ENCODE results near the gene CNTFR.

CNTFR gene

DNA sequence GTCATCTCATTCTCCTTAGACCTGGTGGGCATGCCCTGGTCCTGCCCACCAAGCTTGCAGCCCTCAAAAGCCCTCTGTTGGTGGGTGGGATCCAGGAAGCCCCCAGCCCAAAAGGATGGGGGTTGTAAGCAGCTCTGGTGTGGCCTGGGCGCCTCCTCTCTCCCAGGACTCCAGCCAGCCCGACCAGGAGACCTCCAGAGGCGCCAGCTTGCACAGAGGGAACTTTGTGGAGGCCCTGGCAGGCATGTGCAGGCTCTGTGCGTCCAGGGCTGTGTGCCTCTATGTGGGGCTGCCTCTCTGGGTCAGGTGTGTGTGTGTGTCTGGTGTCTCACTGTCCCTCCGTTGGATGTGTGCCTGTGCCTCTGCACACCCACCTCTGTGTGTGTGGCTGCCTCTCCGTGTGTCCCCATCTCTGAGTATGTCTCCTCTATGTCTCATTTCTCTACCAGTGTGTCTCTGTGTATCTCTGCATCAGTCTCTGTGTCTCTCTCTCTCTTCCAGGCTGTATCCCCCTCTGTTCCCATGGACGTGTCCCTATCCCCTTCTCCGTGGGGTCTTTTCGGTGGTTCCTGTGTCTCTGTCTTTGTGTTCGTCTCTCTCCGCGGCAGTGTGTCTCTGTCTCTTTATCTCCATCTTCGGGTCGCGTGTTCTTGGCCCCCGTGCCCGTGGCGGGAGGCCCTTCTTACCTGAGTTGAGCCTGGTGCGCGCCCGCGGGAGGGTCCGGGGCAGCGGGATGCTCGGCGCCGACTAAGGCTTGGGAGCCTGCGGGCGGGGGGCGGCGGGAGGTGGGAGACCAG lies 67.2 kb downstream of the CNTFR start:
- peak in 2 of 6 experiments; percentile 23 to 43 for DNase-seq

DNA sequence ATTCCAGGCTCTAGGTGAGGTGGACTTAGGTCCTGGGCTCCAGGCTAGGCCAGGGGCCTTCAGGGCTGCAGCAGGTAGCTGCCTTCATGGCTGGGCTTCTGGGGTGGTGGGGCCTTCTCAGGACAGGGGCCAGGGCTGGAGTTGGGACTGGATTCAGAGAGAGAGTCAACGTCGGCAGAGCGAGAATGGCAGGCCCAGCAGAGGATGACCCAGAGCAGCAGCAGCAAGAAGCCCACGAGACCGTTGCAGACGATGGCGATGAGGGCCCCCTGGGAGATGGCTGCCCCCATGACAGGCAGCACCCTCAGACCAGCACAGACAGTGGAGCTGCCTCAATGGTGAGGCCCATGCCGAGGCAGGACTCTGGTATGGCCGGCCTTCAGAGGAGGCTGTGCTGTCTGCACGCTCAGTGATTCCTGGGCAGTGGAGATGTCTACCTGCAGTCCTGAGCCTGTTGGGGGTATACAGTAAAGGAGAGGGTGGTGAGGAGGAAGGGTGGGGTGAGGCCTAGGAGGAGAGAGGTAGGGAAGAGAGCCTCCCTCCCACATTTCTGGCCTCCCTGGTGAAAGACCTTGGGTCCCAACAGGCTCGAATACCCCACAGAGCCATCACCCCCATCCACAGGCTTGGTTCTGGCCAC lies 68.0 kb downstream of the CNTFR start:
- no peak for DNase-seq

DNA sequence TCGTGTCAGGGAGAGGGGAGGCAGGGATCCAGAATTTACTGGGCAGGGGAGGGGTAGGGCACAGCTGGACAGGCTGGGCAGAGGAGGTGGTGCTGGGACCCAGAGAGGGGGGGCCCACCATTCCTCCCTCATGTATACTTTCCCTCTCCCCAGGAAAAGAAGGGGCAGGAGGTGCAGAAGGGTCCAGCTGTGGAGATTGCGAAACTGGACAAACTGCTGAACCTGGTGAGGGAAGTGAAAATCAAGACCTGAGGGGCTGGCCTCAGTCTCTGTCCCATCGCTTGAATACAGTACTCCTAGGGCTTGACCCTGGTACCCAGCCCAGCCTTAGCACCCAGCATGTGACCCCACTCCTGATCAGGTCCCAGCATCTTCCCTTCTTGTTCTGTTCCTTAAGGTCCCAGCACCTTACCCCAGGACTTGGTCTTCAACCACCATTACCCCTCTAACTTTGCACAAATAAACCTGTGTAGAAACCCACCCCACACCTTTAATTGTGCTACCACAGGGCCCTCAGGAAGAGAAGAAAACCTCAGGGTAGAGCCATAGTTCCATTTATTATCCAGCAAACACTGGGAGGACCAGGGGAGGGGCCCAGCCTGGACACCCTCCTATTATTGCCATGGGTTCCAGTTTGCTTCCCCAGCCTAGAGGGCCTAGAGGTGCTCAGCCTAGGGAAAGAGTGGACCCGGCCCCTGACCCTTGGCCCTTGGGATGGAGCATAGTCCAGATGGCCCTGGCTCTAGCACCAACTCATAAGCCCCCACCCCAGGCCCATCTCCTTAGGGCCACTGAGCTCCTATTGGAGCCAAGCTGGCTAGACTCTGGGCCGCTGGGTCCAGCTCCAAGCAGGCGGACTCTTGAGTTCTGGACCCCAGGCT lies 68.8 kb downstream of the CNTFR start:
- no peak for DNase-seq

DNA sequence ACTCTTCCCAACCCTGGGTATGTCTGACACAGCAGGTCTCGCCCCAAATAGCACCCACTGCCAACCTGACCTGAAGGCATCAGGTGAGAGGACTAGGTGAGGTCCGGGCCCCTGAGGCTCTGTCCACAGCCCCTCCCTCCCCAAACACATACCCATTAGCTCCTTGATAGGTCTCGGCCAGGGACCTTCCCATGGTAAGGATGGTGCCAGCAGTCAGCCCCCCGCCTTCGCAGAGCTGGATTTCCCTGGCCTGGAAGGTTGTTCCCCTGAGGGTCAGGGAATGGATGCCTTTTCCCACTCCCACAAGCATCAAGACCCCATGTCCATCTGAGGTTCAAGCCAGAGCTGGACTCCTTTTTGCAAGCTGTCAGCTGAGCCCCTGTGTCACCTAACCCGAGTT lies 69.4 kb downstream of the CNTFR start:
- no peak for DNase-seq

DNA sequence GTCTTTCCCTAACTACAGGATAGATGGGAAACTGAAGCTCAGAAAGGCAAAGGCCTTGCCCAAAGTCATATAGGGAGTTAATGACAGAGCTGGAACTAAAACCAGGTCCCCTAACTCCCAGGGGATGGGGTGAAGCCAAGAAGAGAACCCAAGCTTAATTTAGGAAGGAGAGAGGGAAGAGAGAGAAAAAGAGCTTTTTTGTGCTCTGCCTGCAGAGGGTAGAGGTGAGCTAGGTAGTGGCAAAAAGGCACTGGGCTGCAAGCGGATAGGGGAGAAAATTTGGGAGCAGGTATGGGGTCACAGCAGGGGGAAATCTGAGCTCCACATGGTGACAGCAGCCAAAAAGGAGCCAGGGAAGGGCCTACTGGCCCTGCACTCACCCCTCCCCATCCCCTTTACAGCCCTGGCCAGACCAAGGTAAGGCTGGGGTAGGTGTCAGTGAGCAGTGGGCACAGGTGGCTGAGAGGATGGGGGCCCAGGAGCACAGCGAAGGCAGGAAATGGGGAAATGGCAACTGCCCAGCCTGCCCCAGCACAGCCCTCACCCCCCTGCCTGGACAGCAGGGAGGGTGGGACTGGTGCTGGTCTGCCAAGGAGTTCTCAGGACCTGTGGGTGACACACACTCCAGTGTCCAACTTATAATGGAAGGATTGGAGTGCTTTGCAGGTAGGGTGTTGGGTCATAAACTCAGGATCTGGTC lies 70.1 kb downstream of the CNTFR start:
- no peak for DNase-seq

DNA sequence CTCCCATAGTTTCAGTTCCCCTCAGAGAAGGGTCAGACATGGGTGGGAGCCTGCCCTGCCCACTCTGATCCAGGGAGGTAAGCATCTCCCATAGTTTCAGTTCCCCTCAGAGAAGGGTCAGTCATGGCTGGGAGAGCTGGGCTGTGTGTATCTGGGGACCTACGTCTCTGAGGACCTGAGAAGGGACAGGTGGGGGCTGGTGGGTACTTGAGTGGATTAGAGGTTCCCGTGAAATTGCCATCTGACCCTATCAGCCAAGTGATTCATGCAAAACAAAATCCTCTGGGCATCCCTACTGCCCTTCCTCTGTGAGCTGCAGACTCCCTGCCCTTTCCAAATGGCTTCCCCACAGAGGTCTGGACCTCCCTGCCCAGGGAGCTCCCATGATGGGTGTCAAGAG lies 70.6 kb downstream of the CNTFR start:
- DNase-seq = no peak

DNA sequence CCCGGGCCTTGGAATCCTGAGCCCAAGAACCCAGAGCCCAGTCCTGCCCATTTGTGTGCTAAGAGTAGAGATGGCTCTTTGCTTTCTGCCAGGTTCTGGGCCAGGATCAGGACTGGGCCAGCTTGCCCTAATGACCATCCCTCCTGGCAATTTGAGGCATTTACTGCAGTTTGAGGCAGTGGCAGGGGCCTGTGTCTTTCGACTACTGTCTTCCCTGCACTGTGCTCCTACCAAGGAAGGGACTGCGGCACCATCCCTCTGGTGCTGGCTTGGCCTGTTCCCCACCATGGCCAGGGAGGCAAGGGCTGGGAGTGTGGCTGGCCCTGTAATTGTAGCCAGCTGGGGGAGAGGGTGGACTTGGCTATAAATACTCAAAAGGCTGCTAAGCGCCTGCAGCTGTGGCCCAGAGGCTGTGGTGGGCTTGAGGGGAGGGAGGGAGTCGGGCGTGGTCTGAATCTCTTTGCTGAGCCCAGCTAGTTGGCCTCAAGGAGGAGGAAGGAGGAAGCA lies 71.4 kb downstream of the CNTFR start:
- no peak for DNase-seq

DNA sequence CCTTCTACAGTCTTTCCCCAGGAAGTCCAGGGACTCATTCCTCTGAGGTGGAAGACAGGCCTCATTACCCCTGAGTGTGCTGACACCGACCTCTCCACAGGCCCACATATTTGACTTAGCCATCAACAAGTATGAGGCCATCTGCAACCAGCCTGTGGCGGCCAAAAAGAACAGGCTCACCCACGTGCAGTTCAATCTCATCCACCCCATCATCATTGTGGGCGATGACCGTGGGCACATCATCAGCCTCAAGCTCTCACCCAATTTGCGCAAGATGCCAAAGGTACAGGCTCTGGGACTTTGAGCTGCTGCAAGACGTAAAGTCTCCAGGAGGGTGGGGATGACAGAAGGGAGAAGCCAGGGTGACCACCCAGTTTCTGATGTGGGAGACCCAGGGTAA lies 72.3 kb downstream of the CNTFR start:
- DNase-seq = no peak

DNA sequence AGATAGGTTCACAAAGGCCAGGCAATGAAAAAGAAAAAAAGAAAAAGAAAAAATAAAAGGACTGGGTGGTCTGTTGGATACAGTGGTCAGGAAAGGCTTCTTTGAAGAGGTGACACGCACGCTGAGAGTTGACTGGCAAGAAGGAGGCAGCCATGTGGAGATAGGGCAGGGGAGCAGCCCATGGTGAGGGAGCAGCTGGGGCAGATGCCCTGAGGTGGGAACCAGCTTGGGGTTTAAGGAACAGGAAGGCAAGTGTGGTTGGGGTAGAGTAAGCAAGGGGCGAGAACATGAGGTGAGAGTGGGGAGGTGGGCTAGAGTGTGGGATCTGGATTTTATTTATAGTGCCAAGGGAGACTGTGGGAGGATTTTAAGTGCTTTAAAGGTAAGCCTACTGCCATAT lies 73.6 kb downstream of the CNTFR start:
- no peak for DNase-seq

DNA sequence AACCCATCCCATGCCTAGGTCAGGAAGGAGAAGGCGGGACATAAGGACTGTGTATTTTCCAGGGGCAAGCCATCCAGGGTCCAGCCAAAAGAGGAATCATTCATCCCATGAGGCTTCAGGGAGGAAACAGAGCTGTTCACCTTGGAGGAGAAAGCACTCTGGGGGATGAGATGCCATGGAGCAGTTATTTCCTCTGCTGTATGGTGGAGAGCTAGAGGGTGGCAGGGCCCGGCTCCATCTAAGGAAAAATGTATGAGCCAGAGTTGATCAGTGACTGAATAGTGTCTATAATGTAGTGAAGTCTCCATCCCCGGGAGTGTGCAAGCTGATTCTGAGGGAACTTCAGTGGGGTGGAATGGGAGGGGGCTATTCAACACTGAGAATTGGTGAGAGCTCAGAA lies 74.7 kb downstream of the CNTFR start:
- no peak for DNase-seq

DNA sequence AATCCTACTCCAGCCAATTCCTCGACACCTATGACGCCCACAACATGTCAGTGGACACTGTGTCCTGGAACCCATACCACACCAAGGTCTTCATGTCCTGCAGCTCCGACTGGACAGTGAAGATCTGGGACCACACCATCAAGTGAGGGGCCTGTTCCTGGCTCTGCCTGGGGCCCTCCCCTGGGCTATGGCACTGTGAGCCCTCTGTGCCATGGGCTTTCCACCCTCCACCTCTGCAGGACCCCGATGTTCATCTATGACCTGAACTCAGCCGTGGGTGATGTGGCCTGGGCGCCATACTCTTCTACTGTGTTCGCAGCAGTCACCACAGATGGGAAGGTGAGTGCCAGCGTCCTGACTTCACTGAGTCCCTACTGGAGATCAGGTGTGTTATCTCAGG lies 75.1 kb downstream of the CNTFR start:
- no peak for DNase-seq

DNA sequence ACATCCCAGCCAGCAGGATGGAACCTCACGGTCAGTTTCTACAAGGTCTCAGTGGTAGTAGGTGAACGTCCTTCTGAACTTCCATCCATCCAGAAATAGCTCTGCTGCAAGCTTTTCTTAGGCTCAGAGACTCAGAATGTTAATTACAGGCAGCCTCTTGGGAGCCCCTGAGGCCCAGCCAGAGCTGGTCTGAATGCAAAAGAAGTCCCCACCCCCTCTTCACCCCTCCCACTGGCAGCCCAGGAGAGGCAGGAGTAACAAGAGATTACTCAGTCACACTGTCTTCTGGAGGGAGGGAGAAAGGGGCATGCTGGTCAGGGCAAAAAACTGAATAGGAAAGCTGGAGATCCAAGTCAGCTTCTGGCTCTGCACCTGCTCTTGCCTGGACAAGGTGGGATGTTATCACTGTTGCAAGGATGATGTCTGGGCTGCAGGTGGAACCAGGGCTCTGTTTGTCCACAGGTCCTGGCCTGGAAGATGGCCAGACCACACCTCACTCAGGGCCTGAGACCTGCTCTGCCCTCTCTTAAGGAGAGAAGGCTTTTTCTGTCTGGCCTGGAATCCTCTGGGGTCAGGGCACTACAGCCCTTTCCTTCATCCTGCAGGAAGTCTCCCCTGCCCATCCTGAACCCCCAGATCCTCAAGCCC lies 75.8 kb downstream of the CNTFR start:
- DNase-seq = no peak

DNA sequence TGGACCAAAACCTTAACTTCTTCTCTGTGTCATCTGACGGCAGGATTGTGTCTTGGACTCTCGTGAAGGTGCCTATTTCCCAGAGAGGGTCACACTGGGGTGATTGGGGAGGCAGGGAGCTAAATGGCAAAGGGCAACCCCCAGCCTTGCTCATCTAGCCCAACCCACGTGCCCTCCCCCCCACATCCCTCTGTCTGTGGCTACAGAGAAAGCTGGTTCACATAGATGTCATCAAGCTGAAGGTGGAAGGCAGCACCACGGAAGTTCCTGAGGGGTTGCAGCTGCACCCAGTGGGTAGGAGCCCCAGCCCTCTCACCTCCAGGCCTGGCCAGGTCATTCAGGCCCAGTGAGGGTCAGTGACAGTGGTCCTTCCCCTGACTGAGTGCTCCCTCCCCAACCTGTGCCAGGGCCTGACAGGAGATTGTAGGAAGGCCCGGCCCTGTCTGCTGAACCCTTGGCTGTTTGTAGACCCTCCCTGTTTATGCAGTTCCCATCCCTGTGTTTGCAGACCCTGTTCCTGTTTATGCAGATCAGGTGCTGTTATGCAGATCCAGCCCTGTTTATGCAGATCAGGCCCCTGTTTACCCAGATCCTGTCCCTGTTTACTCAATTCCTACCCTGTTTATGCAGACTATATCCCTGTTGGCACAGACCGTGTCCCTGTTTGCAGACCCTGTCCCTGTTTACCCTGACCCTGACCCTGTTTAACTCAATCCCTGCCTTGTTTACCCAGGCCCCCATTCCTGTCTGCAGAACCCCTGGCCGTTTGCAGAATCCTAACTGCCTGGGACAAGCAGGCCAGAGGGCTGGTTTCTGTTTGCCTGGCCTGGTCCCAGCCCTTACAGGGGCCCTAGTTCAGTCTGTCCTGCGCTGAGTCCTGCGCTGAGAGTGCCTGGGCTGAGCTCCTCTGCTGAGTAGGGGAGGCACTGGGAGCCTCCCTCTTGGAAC lies 77.1 kb downstream of the CNTFR start:
- no peak for DNase-seq

DNA sequence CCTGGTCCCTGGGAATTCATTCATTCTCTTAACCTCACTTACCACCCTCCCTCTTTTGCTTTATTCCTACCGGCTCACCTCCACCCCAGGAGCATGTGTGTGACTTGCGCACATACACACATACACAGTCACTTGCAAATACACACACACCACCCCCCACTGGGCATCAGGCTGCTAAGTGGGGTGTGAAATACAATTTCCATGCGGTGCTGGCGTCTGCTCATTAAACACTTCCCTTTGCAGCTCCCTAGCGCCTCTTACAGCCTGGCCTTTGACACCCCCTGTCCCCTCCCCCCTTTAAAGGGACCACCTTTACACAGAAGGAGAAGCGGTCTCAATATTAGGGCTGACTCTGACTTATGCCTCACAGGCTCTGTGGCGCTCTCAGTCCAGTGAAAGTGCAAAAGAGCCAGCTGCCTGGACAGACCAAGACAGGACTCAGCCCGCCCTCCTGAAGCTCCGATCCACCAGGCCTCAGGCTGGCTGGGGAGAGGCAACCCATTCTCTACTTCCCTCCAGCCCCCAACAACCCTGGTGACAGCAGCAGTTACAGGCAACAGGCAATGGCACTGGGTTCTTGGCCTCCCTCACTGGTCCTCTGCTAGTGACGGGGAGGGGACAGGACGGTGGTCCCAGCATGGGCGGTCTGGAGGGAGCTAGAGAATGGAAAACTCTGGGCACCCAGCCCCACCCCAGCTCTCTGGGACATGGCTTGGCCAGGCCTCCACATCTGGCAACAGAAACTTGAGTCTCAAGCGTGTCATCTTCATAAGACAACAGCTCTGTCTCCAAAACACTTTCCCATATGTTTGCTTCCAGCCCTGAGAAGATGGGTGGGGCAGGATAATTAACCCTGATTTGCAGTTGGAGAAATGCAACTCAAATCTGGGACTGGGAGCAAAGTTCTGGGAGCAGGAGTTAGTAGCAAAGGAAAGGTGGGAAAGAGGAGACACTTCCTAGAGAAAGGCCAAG lies 78.7 kb downstream of the CNTFR start:
- no peak for DNase-seq

DNA sequence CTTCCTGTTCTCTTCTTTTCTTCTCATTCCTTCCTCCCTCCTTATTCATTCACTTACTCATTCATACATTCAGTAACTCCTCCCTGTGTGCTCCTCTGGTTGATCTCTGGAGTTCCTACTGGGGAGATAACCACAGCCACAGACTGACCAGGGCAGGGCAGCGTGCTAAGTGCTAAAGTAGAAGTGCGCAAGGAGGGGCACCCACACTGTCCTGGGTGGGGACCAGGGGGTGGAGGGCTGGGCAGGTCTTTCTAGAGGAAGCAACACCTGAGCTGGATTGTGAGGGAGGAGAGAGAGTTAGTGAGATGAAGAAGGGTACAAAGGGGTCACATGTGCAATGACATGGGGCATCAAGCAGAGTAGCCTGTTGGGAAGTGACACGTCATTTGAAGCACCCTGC lies 80.6 kb downstream of the CNTFR start:
- DNase-seq = no peak

DNA sequence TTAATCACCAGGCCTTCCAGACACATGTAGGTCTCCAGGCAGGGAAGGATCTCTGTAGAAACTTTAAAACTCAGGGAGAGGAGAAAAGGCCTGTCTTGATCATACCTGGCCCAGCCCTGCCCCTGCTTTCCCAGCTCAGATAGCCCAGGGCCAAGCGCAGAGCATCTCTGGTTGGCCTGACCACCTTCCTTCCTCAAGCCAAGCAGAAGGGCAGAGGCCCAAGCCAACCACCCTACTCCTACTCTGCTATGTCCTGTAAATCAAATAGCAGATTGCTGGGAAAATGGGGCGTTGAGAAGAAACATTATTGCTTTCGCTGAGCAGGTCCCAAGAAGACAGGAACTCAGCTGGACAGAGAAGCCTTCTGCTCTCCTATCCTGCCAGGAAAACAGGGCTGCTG lies 81.1 kb downstream of the CNTFR start:
- no peak for DNase-seq

DNA sequence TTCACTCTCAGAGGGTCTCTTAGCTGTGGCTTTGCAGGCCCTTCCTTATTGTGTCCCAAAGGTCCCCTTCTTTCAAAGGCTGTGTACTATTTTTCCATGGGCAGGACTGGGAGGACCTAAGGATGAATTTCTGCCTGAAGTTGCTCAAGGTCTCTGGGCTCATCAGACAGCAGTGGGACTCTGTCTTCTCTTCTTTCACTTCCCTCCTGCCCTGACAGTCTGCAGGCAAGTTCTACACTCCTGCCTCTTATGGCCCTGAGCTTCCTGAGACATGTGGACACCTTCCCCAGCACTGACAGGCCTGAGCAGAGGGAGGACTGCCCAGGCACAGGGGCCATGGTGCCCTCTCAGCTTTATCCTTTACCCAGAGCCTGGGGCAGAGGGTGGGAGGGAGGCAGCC lies 81.6 kb downstream of the CNTFR start:
- no peak for DNase-seq

DNA sequence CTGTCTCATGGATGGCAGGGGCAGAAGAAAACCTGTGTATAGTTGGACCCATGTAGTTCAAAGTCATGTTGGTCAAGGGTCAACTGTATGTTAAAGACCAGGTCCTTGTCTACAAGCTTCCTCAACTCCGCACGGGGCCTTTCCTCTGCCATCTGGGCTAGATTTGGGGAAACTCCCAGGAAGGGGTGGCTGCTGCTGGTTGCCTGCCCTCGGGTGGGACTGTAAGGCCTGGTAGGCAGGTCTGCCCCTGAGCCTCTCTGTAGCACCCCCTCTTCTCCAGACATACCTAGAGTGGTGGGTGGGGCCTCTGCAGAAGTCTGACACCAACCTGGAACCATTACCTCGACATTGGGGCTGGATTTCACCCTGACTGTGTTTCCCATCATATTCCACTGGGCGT lies 82.0 kb downstream of the CNTFR start:
- no peak for DNase-seq

DNA sequence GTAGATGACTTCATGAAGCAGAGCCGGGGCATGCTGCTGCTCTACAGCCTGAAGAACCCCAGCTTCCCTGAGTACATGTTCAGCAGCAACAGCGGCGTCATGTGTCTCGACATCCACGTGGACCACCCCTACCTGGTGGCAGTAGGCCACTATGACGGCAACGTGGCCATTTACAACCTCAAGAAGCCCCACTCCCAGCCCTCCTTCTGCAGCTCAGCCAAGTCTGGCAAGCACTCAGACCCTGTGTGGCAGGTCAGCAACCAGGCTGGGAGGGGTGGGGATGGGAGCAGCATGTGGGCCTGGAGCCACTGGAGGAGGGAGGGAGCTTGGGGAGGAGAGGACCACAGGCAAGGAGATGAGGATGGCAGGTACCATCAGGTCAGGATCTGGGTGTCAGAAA lies 82.9 kb downstream of the CNTFR start:
- DNase-seq = no peak

Data from stimulated activated naive CD4-positive, alpha-beta T cell (primary cell).